Neural cell (in vitro differentiated cells): ENCODE data around the gene TIMM22.

ENCODE experiments used
- EZH2 ChIP-seq: fragments of 200-600, 300-800 bp; shearing (Covaris generic), sonication (generic); IDR thresholded peaks from 2 replicates; pipeline ENCODE4 v1.6.1; 2014; ENCODE audit warnings: antibody characterized with exemption, low read length, borderline replicate concordance, mild to moderate bottlenecking; ENCODE audit not compliant: insufficient read depth, poor library complexity, severe bottlenecking
- POLR2AphosphoS5 ChIP-seq: IDR thresholded peaks from 2 replicates; pipeline ENCODE4 v1.6.1; 2012
- TF ChIP-seq, protein P1 (sequence below): IDR thresholded peaks from 2 replicates; pipeline ENCODE4 v1.6.1; 2012; ENCODE audit warnings: borderline replicate concordance
- TF ChIP-seq, protein P2 (sequence below): fragments of 450-650 bp; IDR thresholded peaks from 2 replicates; pipeline ENCODE4 v1.5.1; 2014; ENCODE audit warnings: antibody characterized with exemption, mild to moderate bottlenecking, moderate library complexity; ENCODE audit not compliant: poor library complexity, severe bottlenecking

DNA sequence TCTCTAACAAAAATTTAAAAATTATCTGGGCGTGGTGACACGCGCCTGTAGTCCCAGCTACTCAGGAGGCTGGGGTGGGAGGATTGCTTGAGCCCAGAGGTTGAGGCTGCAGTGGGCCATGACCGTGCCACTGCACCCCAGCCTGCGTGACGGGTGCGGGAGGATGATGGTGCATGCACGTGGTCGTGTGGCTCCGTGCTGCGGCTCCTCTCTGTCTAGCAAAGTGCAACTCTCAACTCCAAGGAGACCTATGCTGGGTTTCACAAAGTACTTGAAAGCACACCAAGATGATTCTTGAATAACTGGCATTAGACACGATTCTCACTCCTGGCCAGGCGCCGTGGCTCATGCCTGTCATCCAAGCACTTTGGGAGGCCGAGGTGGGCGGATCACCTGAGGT lies 43.2 kb upstream of the TIMM22 start:
- no peak for TF ChIP-seq EZH2
- no peak for TF ChIP-seq POLR2AphosphoS5
- TF ChIP-seq, protein P1, sequence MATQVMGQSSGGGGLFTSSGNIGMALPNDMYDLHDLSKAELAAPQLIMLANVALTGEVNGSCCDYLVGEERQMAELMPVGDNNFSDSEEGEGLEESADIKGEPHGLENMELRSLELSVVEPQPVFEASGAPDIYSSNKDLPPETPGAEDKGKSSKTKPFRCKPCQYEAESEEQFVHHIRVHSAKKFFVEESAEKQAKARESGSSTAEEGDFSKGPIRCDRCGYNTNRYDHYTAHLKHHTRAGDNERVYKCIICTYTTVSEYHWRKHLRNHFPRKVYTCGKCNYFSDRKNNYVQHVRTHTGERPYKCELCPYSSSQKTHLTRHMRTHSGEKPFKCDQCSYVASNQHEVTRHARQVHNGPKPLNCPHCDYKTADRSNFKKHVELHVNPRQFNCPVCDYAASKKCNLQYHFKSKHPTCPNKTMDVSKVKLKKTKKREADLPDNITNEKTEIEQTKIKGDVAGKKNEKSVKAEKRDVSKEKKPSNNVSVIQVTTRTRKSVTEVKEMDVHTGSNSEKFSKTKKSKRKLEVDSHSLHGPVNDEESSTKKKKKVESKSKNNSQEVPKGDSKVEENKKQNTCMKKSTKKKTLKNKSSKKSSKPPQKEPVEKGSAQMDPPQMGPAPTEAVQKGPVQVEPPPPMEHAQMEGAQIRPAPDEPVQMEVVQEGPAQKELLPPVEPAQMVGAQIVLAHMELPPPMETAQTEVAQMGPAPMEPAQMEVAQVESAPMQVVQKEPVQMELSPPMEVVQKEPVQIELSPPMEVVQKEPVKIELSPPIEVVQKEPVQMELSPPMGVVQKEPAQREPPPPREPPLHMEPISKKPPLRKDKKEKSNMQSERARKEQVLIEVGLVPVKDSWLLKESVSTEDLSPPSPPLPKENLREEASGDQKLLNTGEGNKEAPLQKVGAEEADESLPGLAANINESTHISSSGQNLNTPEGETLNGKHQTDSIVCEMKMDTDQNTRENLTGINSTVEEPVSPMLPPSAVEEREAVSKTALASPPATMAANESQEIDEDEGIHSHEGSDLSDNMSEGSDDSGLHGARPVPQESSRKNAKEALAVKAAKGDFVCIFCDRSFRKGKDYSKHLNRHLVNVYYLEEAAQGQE: no peak
- TF ChIP-seq, protein P2, sequence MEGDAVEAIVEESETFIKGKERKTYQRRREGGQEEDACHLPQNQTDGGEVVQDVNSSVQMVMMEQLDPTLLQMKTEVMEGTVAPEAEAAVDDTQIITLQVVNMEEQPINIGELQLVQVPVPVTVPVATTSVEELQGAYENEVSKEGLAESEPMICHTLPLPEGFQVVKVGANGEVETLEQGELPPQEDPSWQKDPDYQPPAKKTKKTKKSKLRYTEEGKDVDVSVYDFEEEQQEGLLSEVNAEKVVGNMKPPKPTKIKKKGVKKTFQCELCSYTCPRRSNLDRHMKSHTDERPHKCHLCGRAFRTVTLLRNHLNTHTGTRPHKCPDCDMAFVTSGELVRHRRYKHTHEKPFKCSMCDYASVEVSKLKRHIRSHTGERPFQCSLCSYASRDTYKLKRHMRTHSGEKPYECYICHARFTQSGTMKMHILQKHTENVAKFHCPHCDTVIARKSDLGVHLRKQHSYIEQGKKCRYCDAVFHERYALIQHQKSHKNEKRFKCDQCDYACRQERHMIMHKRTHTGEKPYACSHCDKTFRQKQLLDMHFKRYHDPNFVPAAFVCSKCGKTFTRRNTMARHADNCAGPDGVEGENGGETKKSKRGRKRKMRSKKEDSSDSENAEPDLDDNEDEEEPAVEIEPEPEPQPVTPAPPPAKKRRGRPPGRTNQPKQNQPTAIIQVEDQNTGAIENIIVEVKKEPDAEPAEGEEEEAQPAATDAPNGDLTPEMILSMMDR: no peak
